Measurements from ENCODE around the gene TXNDC11.

The TXNDC11 gene

GRCh38 chr16:11650641-11651591 is 91.7 kb downstream of the TXNDC11 start:
- DNase-seq, result no peak

GRCh38 chr16:11649276-11649675 is 93.4 kb downstream of the TXNDC11 start:
- no peak for DNase-seq

- DNase-seq, result no peak
Measured at GRCh38 chr16:11642765-11643116, 99.9 kb downstream of the TXNDC11 start.

- peak in 1 of 2 donors; percentile 42 for DNase-seq
Measured at GRCh38 chr16:11640987-11641817, 101.5 kb downstream of the TXNDC11 start.

- DNase-seq, result peak; percentile 69 to 78
Measured at GRCh38 chr16:11639925-11640899, 102.4 kb downstream of the TXNDC11 start.

GRCh38 chr16:11639008-11639562 is 103.6 kb downstream of the TXNDC11 start:
- DNase-seq, result no peak

- DNase-seq, result no peak
Measured at GRCh38 chr16:11638140-11638539, 104.5 kb downstream of the TXNDC11 start.

GRCh38 chr16:11637320-11637719 is 105.3 kb downstream of the TXNDC11 start:
- DNase-seq, result no peak

- DNase-seq, result no peak
Measured at GRCh38 chr16:11636172-11636721, 106.4 kb downstream of the TXNDC11 start.

- DNase-seq, result no peak
Measured at GRCh38 chr16:11635679-11636171, 106.9 kb downstream of the TXNDC11 start.

GRCh38 chr16:11635113-11635652 is 107.5 kb downstream of the TXNDC11 start:
- DNase-seq, result no peak

- DNase-seq, result peak in 1 of 2 donors; percentile 23
Measured at GRCh38 chr16:11634312-11634711, 108.3 kb downstream of the TXNDC11 start.

- DNase-seq, result no peak
Measured at GRCh38 chr16:11633113-11633512, 109.5 kb downstream of the TXNDC11 start.

- no peak for DNase-seq
Measured at GRCh38 chr16:11632455-11632939, 110.2 kb downstream of the TXNDC11 start.

- DNase-seq, result no peak
Measured at GRCh38 chr16:11631214-11631613, 111.4 kb downstream of the TXNDC11 start.

GRCh38 chr16:11630768-11631056 is 111.9 kb downstream of the TXNDC11 start:
- DNase-seq, result no peak

- DNase-seq, result no peak
Measured at GRCh38 chr16:11630046-11630767, 112.5 kb downstream of the TXNDC11 start.

Measured in bone marrow (tissue), 2 donors.